Esophagus muscularis mucosa (tissue), 4 donors: Measurements from ENCODE around the gene P3H3. TPM values are rescaled to one million over a fixed set of nuclear protein-coding genes. Genes with fewer than 3 reads are reported as not detected.
"Not testable (repeated sequence)": the region's sequence is repeated elsewhere in the genome, so short reads cannot be mapped to it uniquely, and the experiment has no call there.

Source experiments
- DNase-seq: peaks from one replicate; pipeline ENCODE4 v3.0.0-alpha.2; 2017; ENCODE audit errors: extremely low spot score
- H3K27ac ChIP-seq, 4 donors: fragments of 200-600 bp; sonication (generic); replicated peaks in 1 of 4; 1 replicate in 3 of 4; 2 replicates in 1 of 4; pipeline ENCODE4 v1.5.1; 2016 to 2019; ENCODE audit warnings: mild to moderate bottlenecking in 1 of 4
- H3K27me3 ChIP-seq, 4 donors: fragments of 200-600 bp; sonication (generic); one replicate each; pipeline versions ENCODE4 v1.5.1 to v1.6.0; 2016 to 2019
- H3K36me3 ChIP-seq, 4 donors: fragments of 200-600 bp; sonication (generic); one replicate each; pipeline ENCODE4 v1.5.1; 2016 to 2019
- H3K4me1 ChIP-seq, 4 donors: fragments of 200-600 bp; sonication (generic); one replicate each; pipeline ENCODE4 v1.5.1; 2016 to 2019
- H3K4me3 ChIP-seq, 4 donors: fragments of 200-600 bp; sonication (generic); 1 replicate in 2 of 4; 2 replicates in 2 of 4; pipeline ENCODE4 v1.5.1; 2016 to 2019; ENCODE audit warnings: mild to moderate bottlenecking in 4 of 4, moderate library complexity in 1 of 4
- H3K9me3 ChIP-seq, 4 donors: fragments of 200-600 bp; sonication (generic); 1 replicate in 3 of 4; 2 replicates in 1 of 4; pipeline ENCODE4 v1.5.1; 2016 to 2019
- EP300 ChIP-seq: sonication (generic); formaldehyde crosslinking; IDR thresholded peaks from one replicate; pipeline ENCODE4 v1.6.1; 2017; ENCODE audit warnings: antibody characterized with exemption
- POLR2A ChIP-seq: fragments of 450-650 bp; IDR thresholded peaks from one replicate; pipeline ENCODE4 v1.6.1; 2017; ENCODE audit warnings: antibody characterized with exemption, moderate library complexity, mild to moderate bottlenecking, low read depth
- POLR2AphosphoS5 ChIP-seq, 2 donors: sonication (generic); formaldehyde crosslinking; IDR thresholded peaks; one replicate each; pipeline ENCODE4 v1.6.1; 2017; ENCODE audit warnings: antibody characterized with exemption in 2 of 2
- WGBS: methylation state at CpG from one replicate; pipeline ENCODE4 v1.1.5; 2018; 5-methylcytosine and 5-hydroxymethylcytosine counted together
- intact Hi-C: fragments of 100-400 bp; cut with DNase I; formaldehyde crosslinking; loops from one replicate; pipeline ENCODE4 v1.15.1; 2023
- total RNA-seq, 4 donors: library from RNA; depleted of rRNA; stranded (reverse); fragments of >200 nt; gene quantifications; one replicate each; pipeline versions ENCODE4 v1.1.0 to v1.2.1, GENCODE V29; 2016
- TF ChIP-seq, protein P1 (sequence below), 3 experiments: fragments of 200-600 bp in 2 of 3; fragments of 450-650 bp in 1 of 3; sonication (generic) in 2 of 3; IDR thresholded peaks; one replicate each; pipeline ENCODE4 v1.5.1; 2017 to 2019; ENCODE audit warnings: antibody characterized with exemption in 3 of 3, mild to moderate bottlenecking in 2 of 3, moderate library complexity in 1 of 3

Gene P3H3
- total RNA-seq, 4 donors from 2014 or later: 16.4 to 30.7 (median 26.8) TPM

GRCh38 chr12:6866920-6867412 lies 38.8 kb downstream of the P3H3 start:
- WGBS: 1% methylated on average over 15 of the region's 33 CpGs
- Histone ChIP-seq H3K27me3 (no peaks in the 10 kb centered on the region), H3K27ac (peak overlapping the region; percentile 98 to 99 (median 98)), H3K4me1 (peaks cover 38 to 49% (median 47%) of the 10 kb centered on the region in 4 donors), H3K9me3 (no peaks in the 10 kb centered on the region), H3K36me3 (peaks cover 25 to 68% (median 65%) of the 10 kb centered on the region in 4 donors), H3K4me3 (peak overlapping the region; percentile 80 to 97 (median 86))
- TF ChIP-seq POLR2A (no peak), POLR2AphosphoS5 (IDR thresholded peaks at IDR 0.05) (no peak)
- TF ChIP-seq, protein P1, sequence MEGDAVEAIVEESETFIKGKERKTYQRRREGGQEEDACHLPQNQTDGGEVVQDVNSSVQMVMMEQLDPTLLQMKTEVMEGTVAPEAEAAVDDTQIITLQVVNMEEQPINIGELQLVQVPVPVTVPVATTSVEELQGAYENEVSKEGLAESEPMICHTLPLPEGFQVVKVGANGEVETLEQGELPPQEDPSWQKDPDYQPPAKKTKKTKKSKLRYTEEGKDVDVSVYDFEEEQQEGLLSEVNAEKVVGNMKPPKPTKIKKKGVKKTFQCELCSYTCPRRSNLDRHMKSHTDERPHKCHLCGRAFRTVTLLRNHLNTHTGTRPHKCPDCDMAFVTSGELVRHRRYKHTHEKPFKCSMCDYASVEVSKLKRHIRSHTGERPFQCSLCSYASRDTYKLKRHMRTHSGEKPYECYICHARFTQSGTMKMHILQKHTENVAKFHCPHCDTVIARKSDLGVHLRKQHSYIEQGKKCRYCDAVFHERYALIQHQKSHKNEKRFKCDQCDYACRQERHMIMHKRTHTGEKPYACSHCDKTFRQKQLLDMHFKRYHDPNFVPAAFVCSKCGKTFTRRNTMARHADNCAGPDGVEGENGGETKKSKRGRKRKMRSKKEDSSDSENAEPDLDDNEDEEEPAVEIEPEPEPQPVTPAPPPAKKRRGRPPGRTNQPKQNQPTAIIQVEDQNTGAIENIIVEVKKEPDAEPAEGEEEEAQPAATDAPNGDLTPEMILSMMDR (IDR thresholded peaks at IDR 0.05): no peak
- peak; percentile 94 for DNase-seq
- intact Hi-C loops: no loop called here

DNA sequence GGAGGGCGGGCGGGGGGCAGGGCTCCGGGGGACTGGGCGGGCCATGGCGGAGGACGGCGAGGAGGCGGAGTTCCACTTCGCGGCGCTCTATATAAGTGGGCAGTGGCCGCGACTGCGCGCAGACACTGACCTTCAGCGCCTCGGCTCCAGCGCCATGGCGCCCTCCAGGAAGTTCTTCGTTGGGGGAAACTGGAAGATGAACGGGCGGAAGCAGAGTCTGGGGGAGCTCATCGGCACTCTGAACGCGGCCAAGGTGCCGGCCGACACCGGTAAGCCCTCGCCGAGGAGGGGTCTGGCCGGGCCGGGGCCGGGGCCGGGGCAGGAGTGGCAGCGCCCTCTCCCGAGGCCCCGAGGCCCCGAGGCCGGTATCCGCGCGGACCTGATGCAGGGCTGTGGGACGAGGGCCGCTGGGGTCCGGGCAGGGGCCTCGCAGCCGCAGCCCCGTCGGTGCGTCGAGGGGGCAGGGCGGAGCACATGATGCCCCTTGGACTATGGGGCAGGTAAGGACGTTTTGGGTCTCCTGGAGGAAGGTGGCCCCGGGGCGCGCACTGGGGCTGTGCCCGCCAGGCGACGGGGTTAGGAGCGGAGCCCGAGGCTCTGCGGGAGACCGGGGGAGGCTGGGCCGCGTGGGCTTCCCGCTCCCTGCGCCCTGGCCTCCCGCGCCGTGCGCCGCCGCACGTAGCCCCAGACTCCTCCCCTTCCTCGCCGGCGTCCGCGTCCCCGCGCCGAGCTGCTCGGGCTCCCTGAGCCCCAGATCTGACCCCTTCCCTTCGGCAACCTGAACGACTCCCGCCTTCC lies 39.4 kb downstream of the P3H3 start, which contains the start of gene TPI1:
Gene TPI1 (plus strand): TSS at position 119 of the 798 bp plus-strand sequence. CDS start 36 bp downstream, at position 155.
- Histone ChIP-seq H3K4me1 (peaks cover 41 to 56% (median 51%) of the 10 kb centered on the region in 4 donors), H3K27me3 (no peaks in the 10 kb centered on the region), H3K4me3 (peak within 1 kb of the TSS; percentile 80 to 97 (median 86)), H3K36me3 (peaks cover 21 to 62% (median 58%) of the 10 kb centered on the region in 4 donors), H3K9me3 (no peaks in the 10 kb centered on the region), H3K27ac (peak within 1 kb of the TSS; percentile 98 to 99 (median 98))
- peak; percentile 94 to 99 for TF ChIP-seq POLR2AphosphoS5 (IDR thresholded peaks at IDR 0.05)
- TF ChIP-seq EP300: no peak
- TF ChIP-seq POLR2A: peak; percentile 96
- TF ChIP-seq, protein P1 (IDR thresholded peaks at IDR 0.05): no peak
- 0% methylated on average over 16 of the region's 86 CpGs for whole genome bisulfite sequencing
- DNase-seq: peak; percentile 98
- intact Hi-C loops: no loop called here

GRCh38 chr12:6868211-6869048 lies 40.2 kb downstream of the P3H3 start:
- 6% methylated on average over 22 of the region's 22 CpGs for WGBS
- intact Hi-C loops: no loop called here
- TF ChIP-seq EP300: no peak
- no peak for TF ChIP-seq POLR2AphosphoS5 (IDR thresholded peaks at IDR 0.05)
- no peaks in the 10 kb centered on the region for H3K27me3 ChIP-seq
- peaks cover 21 to 53% (median 51%) of the 10 kb centered on the region in 4 donors for H3K36me3 ChIP-seq
- DNase-seq: no peak
- H3K27ac ChIP-seq: peak overlapping the region; percentile 98 to 99 (median 98)
- H3K9me3 ChIP-seq: no peaks in the 10 kb centered on the region
- peak overlapping the region; percentile 80 to 97 (median 86) for H3K4me3 ChIP-seq
- H3K4me1 ChIP-seq: peaks cover 41 to 59% (median 51%) of the 10 kb centered on the region in 4 donors

- 28% methylated on average over 12 of the region's 12 CpGs for WGBS
- peak in 1 of 2 donors; percentile 64 for TF ChIP-seq POLR2AphosphoS5 (IDR thresholded peaks at IDR 0.05)
- TF ChIP-seq EP300: no peak
- TF ChIP-seq POLR2A: no peak
- TF ChIP-seq, protein P1 (IDR thresholded peaks at IDR 0.05): peak; percentile 80 to 95 (median 92)
- Histone ChIP-seq H3K4me3 (peak overlapping the region; percentile 80 to 97 (median 86)), H3K27me3 (no peaks in the 10 kb centered on the region), H3K36me3 (peaks cover 14 to 44% (median 42%) of the 10 kb centered on the region in 4 donors), H3K27ac (peak overlapping the region; percentile 98 to 99 (median 98)), H3K4me1 (peaks cover 46 to 68% (median 59%) of the 10 kb centered on the region in 4 donors), H3K9me3 (no peaks in the 10 kb centered on the region)
- DNase-seq: peak; percentile 96
- intact Hi-C loops: loop anchor here (5.0 kb wide), 2 partner anchors 98 to 243 kb away; no protein-coding TSS in a partner anchor
Measured at GRCh38 chr12:6869049-6870021, 41.1 kb downstream of the P3H3 start.

DNA sequence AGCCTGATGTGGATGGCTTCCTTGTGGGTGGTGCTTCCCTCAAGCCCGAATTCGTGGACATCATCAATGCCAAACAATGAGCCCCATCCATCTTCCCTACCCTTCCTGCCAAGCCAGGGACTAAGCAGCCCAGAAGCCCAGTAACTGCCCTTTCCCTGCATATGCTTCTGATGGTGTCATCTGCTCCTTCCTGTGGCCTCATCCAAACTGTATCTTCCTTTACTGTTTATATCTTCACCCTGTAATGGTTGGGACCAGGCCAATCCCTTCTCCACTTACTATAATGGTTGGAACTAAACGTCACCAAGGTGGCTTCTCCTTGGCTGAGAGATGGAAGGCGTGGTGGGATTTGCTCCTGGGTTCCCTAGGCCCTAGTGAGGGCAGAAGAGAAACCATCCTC lies 42.1 kb downstream of the P3H3 start:
- intact Hi-C loops: loop anchor here (5.0 kb wide), 2 partner anchors 97 to 242 kb away; no protein-coding TSS in a partner anchor
- peaks cover 46 to 74% (median 63%) of the 10 kb centered on the region in 4 donors for H3K4me1 ChIP-seq
- H3K27ac ChIP-seq: peak overlapping the region in 3 of 4 donors; percentile 98 to 99 (median 99)
- 57% methylated on average over 4 of the region's 4 CpGs for WGBS
- H3K4me3 ChIP-seq, DNase-seq, H3K27me3 ChIP-seq, H3K9me3 ChIP-seq: not testable (repeated sequence)
- H3K36me3 ChIP-seq: peaks cover 11 to 35% (median 33%) of the 10 kb centered on the region in 4 donors
